IMR-90 (cell line): ENCODE measurements around the gene LEP. TPM values are rescaled to one million over a fixed set of nuclear protein-coding genes. Genes with fewer than 3 reads are reported as not detected.

Source experiments
- ATAC-seq: fragments of 200-7000 bp; cut with Tn5 transposase; 2 replicates; pipeline ENCODE4 v1.9.1; 2020; ENCODE audit warnings: low read depth, mild to moderate bottlenecking, moderate library complexity
- BruUV-seq: library from RNA; stranded (reverse); fragments of 400-500 nt; replicated peaks from 2 replicates; lab custom pipeline; 2021; lab: Mats Ljungman, UMichigan
- CTCF ChIA-PET: fragments of 300-600 bp; formaldehyde crosslinking; extraction: SDS; loops from one replicate; lab custom pipeline; 2021; ENCODE audit warnings: antibody characterized with exemption; lab: Yijun Ruan, JAX
- POLR2A ChIA-PET: fragments of 300-600 bp; sonication (Branson Sonifier 250); formaldehyde crosslinking; loops from one replicate; lab custom pipeline; 2022; ENCODE audit warnings: antibody characterized with exemption; ENCODE audit not compliant: unreplicated experiment; lab: Charles Lee
- DNase-seq: peaks from one replicate; pipeline ENCODE4 v3.0.0; 2013
- H2AFZ ChIP-seq: replicated peaks from 2 replicates; pipeline ENCODE3; 2013; ENCODE audit warnings: low read length, mild to moderate bottlenecking; ENCODE audit not compliant: poor library complexity
- H2AK5ac ChIP-seq: 2 replicates; pipeline ENCODE4 v1.6.1; 2013; ENCODE audit warnings: low read depth, low read length, inconsistent platforms
- H2AK9ac ChIP-seq: replicated peaks from 2 replicates; pipeline ENCODE3; 2013; ENCODE audit warnings: mild to moderate bottlenecking, low read depth, low read length, moderate library complexity; ENCODE audit not compliant: poor library complexity
- H2BK120ac ChIP-seq: 2 replicates; pipeline ENCODE4 v1.6.1; 2013; ENCODE audit warnings: low read depth, low read length, inconsistent platforms
- H2BK15ac ChIP-seq: 3 replicates; pipeline ENCODE4 v1.6.1; 2013; ENCODE audit warnings: low read depth, low read length, inconsistent platforms
- H2BK20ac ChIP-seq: 2 replicates; pipeline ENCODE4 v1.6.1; 2013; ENCODE audit warnings: low read depth, mild to moderate bottlenecking, inconsistent platforms, low read length, moderate library complexity
- H2BK5ac ChIP-seq: 2 replicates; pipeline ENCODE4 v1.6.1; 2013; ENCODE audit warnings: mild to moderate bottlenecking, low read depth, low read length, inconsistent platforms; ENCODE audit not compliant: poor library complexity, severe bottlenecking
- H3K14ac ChIP-seq: replicated peaks from 2 replicates; pipeline ENCODE4 v1.6.1; 2013; ENCODE audit warnings: low read depth, low read length, inconsistent platforms
- H3K18ac ChIP-seq: 2 replicates; pipeline ENCODE4 v1.6.1; 2013; ENCODE audit warnings: low read depth, low read length, control low read depth
- H3K23ac ChIP-seq: 2 replicates; pipeline ENCODE4 v1.6.1; 2013; ENCODE audit warnings: low read depth, low read length, inconsistent platforms
- H3K27ac ChIP-seq: 2 replicates; pipeline ENCODE4 v1.5.1; 2013; ENCODE audit warnings: mild to moderate bottlenecking, control low read depth, low read length; ENCODE audit not compliant: insufficient read depth
- H3K27me3 ChIP-seq: 2 replicates; pipeline ENCODE4 v1.6.1; 2013; ENCODE audit warnings: low read length; ENCODE audit not compliant: control insufficient read depth, insufficient read depth
- H3K36me3 ChIP-seq: 2 replicates; pipeline ENCODE4 v1.6.1; 2013; ENCODE audit warnings: low read length, mixed read lengths; ENCODE audit not compliant: control insufficient read depth, insufficient read depth
- H3K4ac ChIP-seq: 2 replicates; pipeline ENCODE4 v1.6.1; 2013; ENCODE audit warnings: low read depth, low read length, inconsistent platforms
- H3K4me1 ChIP-seq: 2 replicates; pipeline ENCODE4 v1.6.1; 2013; ENCODE audit warnings: low read length, mixed read lengths; ENCODE audit not compliant: control insufficient read depth, insufficient read depth
- H3K4me2 ChIP-seq: 2 replicates; pipeline ENCODE4 v1.6.1; 2013; ENCODE audit warnings: low read depth, mild to moderate bottlenecking, control low read depth, low read length, moderate library complexity
- H3K4me3 ChIP-seq: 2 replicates; pipeline ENCODE4 v1.5.1; 2013; ENCODE audit warnings: low read depth, mild to moderate bottlenecking, control low read depth, low read length, moderate library complexity; ENCODE audit not compliant: insufficient read depth
- H3K56ac ChIP-seq: 2 replicates; pipeline ENCODE4 v1.6.1; 2013; ENCODE audit warnings: low read length, inconsistent platforms; ENCODE audit not compliant: insufficient read depth; ENCODE audit errors: extremely low read depth
- H3K79me1 ChIP-seq, 2 experiments: 2 replicates each; pipeline ENCODE4 v1.6.1; 2013; ENCODE audit warnings: low read length in 2 of 2, inconsistent platforms in 1 of 2, low read depth in 1 of 2
- H3K9ac ChIP-seq: 2 replicates; pipeline ENCODE4 v1.6.1; 2013; ENCODE audit warnings: low read depth, low read length, control low read depth
- H3K9me1 ChIP-seq: 2 replicates; pipeline ENCODE4 v1.6.1; 2013; ENCODE audit warnings: low read length, inconsistent platforms; ENCODE audit not compliant: insufficient read depth
- H3K9me3 ChIP-seq: 2 replicates; pipeline ENCODE4 v1.6.1; 2013; ENCODE audit warnings: low read length; ENCODE audit not compliant: control insufficient read depth, insufficient read depth
- H4K20me1 ChIP-seq: 2 replicates; pipeline ENCODE4 v1.6.1; 2013; ENCODE audit warnings: low read length, inconsistent platforms; ENCODE audit not compliant: insufficient read depth
- H4K5ac ChIP-seq: 2 replicates; pipeline ENCODE4 v1.6.1; 2013; ENCODE audit warnings: mild to moderate bottlenecking, low read depth, low read length, control low read depth
- H4K8ac ChIP-seq, 2 experiments: 2 replicates each; pipeline ENCODE4 v1.6.1; 2013; ENCODE audit warnings: low read depth in 2 of 2, low read length in 2 of 2, control low read depth in 1 of 2, inconsistent platforms in 1 of 2
- H4K91ac ChIP-seq: 2 replicates; pipeline ENCODE4 v1.6.1; 2013; ENCODE audit warnings: low read depth, low read length, inconsistent platforms; ENCODE audit not compliant: insufficient read depth
- BHLHE40 ChIP-seq: fragments of 150-350 bp; IDR thresholded peaks from 2 replicates; pipeline ENCODE4 v1.6.1; 2016; ENCODE audit warnings: mild to moderate bottlenecking, low read depth, low read length
- MAFK ChIP-seq: IDR thresholded peaks from 2 replicates; pipeline ENCODE4 v1.6.1; 2012; ENCODE audit warnings: low read depth, low read length, improper control_type of control experiment
- MAZ ChIP-seq: IDR thresholded peaks from 2 replicates; pipeline ENCODE4 v1.6.1; 2012; ENCODE audit warnings: low read depth, mild to moderate bottlenecking, low read length, improper control_type of control experiment, moderate library complexity, borderline replicate concordance
- MXI1 ChIP-seq: IDR thresholded peaks from 2 replicates; pipeline ENCODE4 v1.6.1; 2012; ENCODE audit warnings: low read depth, mild to moderate bottlenecking, low read length, moderate library complexity, borderline replicate concordance
- POLR2A ChIP-seq: IDR thresholded peaks from 2 replicates; pipeline ENCODE4 v1.6.1; 2012; ENCODE audit warnings: mild to moderate bottlenecking, low read depth, low read length
- RAD21 ChIP-seq: IDR thresholded peaks from 2 replicates; pipeline ENCODE4 v1.6.1; 2012; ENCODE audit warnings: low read length, improper control_type of control experiment
- SMC3 ChIP-seq: fragments of 150-350 bp; IDR thresholded peaks from 2 replicates; pipeline ENCODE4 v1.6.1; 2016; ENCODE audit warnings: low read depth, mild to moderate bottlenecking, antibody characterized with exemption, low read length, moderate library complexity
- WGBS, 2 experiments: methylation state at CpG; one replicate each; pipeline versions ENCODE4 v1.1.5 to v1.1.7; 2013; ENCODE audit warnings: missing lambda C conversion rate in 2 of 2; ENCODE audit not compliant: insufficient read length in 1 of 2; ENCODE audit errors: extremely low coverage in 2 of 2; 5-methylcytosine and 5-hydroxymethylcytosine counted together
- dilution Hi-C: fragments of 300-500 bp; cut with HindIII; formaldehyde crosslinking; loops from one replicate; pipeline ENCODE4 v1.14.3; 2018; ENCODE audit warnings: low sequenced_read_pairs; ENCODE audit not compliant: unreplicated experiment
- in situ Hi-C: fragments of 300-500 bp; cut with MboI; formaldehyde crosslinking; loops from 3 replicates; pipeline ENCODE4 v1.14.3; 2019; ENCODE audit warnings: low sequenced_read_pairs, inconsistent platforms, mixed read lengths
- intact Hi-C: fragments of 100-400 bp; cut with micrococcal nuclease; formaldehyde crosslinking; loops from 2 replicates; pipeline ENCODE4 v1.10.0; 2022
- polyA plus RNA-seq, 3 experiments: library from polyadenylated mRNA; depleted of rRNA; stranded (reverse); fragments of >200 nt; gene quantifications; 2 replicates each; pipeline ENCODE4 v1.2.3, GENCODE V29; 2012; ENCODE audit warnings: low replicate concordance in 1 of 3
- total RNA-seq: library from RNA; depleted of rRNA; stranded (reverse); fragments of >200 nt; gene quantifications from 2 replicates; pipeline ENCODE4 v1.2.3, GENCODE V29; 2012
- TF ChIP-seq, protein P1 (sequence below): fragments of 150-350 bp; IDR thresholded peaks from 2 replicates; pipeline ENCODE4 v1.6.1; 2017; ENCODE audit warnings: mild to moderate bottlenecking, antibody characterized with exemption, low read length, low read depth
- TF ChIP-seq, protein P2 (sequence below): conservative IDR thresholded peaks from 2 replicates; pipeline ENCODE4 v1.5.1; 2012; ENCODE audit warnings: mild to moderate bottlenecking, low read depth, low read length, improper control_type of control experiment
- TF ChIP-seq, protein P3 (sequence below): fragments of 150-350 bp; IDR thresholded peaks from 2 replicates; pipeline ENCODE4 v1.6.1; 2016; ENCODE audit warnings: low read depth, mild to moderate bottlenecking, low read length, moderate library complexity, borderline replicate concordance

Gene LEP
- total and polyA plus RNA-seq, 2 of the 4 experiments (the other 2 are of a cell fraction): not detected

- TF ChIP-seq, protein P1, sequence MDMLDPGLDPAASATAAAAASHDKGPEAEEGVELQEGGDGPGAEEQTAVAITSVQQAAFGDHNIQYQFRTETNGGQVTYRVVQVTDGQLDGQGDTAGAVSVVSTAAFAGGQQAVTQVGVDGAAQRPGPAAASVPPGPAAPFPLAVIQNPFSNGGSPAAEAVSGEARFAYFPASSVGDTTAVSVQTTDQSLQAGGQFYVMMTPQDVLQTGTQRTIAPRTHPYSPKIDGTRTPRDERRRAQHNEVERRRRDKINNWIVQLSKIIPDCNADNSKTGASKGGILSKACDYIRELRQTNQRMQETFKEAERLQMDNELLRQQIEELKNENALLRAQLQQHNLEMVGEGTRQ: no peak
- no peak for TF ChIP-seq BHLHE40
Observed at GRCh38 chr7:128209229-128210035, 31.6 kb upstream of the LEP start (continued).

GRCh38 chr7:128210036-128210347 lies 31.1 kb upstream of the LEP start:
- intact Hi-C loops: loop anchor here (10.0 kb wide), 2 partner anchors 705 to 835 kb away; no protein-coding TSS in a partner anchor
- no peaks in the 10 kb centered on the region for H3K9me1 ChIP-seq
- no peak overlapping the region for H3K4me3 ChIP-seq
- no peak overlapping the region for H2BK120ac ChIP-seq
- no peak overlapping the region for H4K91ac ChIP-seq
- peaks cover 3% of the 10 kb centered on the region; the same call in 1 of the 2 replicates for H4K20me1 ChIP-seq
- no peaks in the 10 kb centered on the region for H3K36me3 ChIP-seq
- ATAC-seq (no peak), DNase-seq (no peak)
- no CpG with 5 or more reads among the region's 3 CpGs for WGBS, 2 experiments
- H2AFZ ChIP-seq: no peak overlapping the region
- dilution Hi-C loops: no loop called here
- H3K56ac ChIP-seq: no peak overlapping the region
- H3K9me3 ChIP-seq: no peaks in the 10 kb centered on the region
- H3K14ac ChIP-seq: no peak overlapping the region
- no peak overlapping the region for H3K18ac ChIP-seq
- no peak overlapping the region for H4K8ac ChIP-seq
- H2BK5ac ChIP-seq: no peak overlapping the region
- H2AK5ac ChIP-seq: no peak overlapping the region
- no peak overlapping the region for H2AK9ac ChIP-seq
- H3K23ac ChIP-seq: no peak overlapping the region
- CTCF ChIA-PET: interaction anchor here (0.6 to 4.5 kb wide), 16 partner anchors 11 to 1956 kb away, joined by 3 to 36 read pairs (median 4); partner anchors contain the start of gene ARF5
- H3K27ac ChIP-seq: no peak overlapping the region
- peaks cover 51% of the 10 kb centered on the region for H3K27me3 ChIP-seq
- no peak overlapping the region for H3K4me2 ChIP-seq
- H4K5ac ChIP-seq: no peak overlapping the region
- peaks cover under 1% of the 10 kb centered on the region; the same call in 1 of the 2 replicates for H3K4me1 ChIP-seq
- H3K4ac ChIP-seq: no peak overlapping the region
- no peaks in the 10 kb centered on the region for H3K79me1 ChIP-seq
- H3K9ac ChIP-seq: no peak overlapping the region
- no TSS peak for BruUV-seq
- H2BK20ac ChIP-seq: no peak overlapping the region
- in situ Hi-C loops: loop anchor here (5.0 kb wide), 1 partner anchor 498 kb away; no protein-coding TSS in a partner anchor
- H2BK15ac ChIP-seq: no peak overlapping the region
- POLR2A ChIA-PET: interaction anchor here (0.6 kb wide), 1 partner anchor 279 kb away, joined by 3 read pairs; no protein-coding TSS in a partner anchor
- TF ChIP-seq, protein P2, sequence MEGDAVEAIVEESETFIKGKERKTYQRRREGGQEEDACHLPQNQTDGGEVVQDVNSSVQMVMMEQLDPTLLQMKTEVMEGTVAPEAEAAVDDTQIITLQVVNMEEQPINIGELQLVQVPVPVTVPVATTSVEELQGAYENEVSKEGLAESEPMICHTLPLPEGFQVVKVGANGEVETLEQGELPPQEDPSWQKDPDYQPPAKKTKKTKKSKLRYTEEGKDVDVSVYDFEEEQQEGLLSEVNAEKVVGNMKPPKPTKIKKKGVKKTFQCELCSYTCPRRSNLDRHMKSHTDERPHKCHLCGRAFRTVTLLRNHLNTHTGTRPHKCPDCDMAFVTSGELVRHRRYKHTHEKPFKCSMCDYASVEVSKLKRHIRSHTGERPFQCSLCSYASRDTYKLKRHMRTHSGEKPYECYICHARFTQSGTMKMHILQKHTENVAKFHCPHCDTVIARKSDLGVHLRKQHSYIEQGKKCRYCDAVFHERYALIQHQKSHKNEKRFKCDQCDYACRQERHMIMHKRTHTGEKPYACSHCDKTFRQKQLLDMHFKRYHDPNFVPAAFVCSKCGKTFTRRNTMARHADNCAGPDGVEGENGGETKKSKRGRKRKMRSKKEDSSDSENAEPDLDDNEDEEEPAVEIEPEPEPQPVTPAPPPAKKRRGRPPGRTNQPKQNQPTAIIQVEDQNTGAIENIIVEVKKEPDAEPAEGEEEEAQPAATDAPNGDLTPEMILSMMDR: no peak
- no peak for TF ChIP-seq MXI1
- TF ChIP-seq, protein P1: no peak
- no peak for TF ChIP-seq SMC3
- TF ChIP-seq MAFK: no peak
- no peak for TF ChIP-seq BHLHE40
- TF ChIP-seq, protein P3, sequence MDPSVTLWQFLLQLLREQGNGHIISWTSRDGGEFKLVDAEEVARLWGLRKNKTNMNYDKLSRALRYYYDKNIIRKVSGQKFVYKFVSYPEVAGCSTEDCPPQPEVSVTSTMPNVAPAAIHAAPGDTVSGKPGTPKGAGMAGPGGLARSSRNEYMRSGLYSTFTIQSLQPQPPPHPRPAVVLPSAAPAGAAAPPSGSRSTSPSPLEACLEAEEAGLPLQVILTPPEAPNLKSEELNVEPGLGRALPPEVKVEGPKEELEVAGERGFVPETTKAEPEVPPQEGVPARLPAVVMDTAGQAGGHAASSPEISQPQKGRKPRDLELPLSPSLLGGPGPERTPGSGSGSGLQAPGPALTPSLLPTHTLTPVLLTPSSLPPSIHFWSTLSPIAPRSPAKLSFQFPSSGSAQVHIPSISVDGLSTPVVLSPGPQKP: no peak
- TF ChIP-seq POLR2A: no peak
- TF ChIP-seq MAZ: no peak
- TF ChIP-seq RAD21: no peak
